GM18508 (cell line): ENCODE data around the gene TMEM117.
A peak's percentile ranks its signal among the peaks of the same experiment; 100 is the strongest.

Source experiments
- ATAC-seq: cut with Tn5 transposase; IDR thresholded peaks from one replicate; pipeline ENCODE4 v1.9.1; 2021; ENCODE audit warnings: moderate number of reproducible peaks; ENCODE audit not compliant: insufficient read depth, unreplicated experiment

TMEM117 gene

DNA sequence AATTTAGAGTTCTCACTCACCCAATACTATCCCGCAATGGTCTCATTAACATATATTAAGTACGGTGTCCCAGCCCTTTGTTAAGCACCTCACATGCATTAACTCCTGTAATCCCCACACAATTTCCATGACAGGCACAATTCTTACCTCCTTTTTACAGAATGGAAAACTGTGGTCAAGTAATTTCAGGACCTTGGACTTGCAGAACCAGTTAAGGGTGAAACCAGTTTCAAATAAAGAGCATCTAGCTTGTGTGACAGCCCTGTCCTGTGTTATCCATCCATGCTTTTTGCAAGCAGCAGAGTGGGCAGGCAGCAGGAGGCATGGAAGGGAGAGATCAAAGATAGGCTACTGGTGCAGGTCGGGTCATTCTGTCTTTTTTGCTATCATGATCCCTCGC is 569.4 kb downstream of the TMEM117 start:
- ATAC-seq, result no peak

DNA sequence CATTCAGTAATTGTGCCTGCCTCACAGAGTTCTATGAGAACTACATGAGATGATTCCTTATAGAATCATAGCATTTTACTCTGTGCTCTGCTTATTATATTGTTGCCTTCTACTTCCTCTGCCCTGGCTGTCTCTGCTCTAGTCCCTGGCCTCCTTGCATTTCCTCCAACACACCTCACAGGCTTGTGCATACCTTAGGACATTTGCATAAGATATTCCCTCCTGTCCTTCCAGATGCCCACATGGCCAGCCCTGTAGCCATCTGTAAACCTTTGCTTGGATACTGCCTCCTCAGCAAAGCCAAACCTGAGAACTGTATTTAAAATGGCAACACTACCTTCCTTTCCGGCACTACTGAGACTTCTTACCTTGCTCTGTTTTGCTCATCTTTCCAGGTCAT is 586.7 kb downstream of the TMEM117 start:
- no peak for ATAC-seq

DNA sequence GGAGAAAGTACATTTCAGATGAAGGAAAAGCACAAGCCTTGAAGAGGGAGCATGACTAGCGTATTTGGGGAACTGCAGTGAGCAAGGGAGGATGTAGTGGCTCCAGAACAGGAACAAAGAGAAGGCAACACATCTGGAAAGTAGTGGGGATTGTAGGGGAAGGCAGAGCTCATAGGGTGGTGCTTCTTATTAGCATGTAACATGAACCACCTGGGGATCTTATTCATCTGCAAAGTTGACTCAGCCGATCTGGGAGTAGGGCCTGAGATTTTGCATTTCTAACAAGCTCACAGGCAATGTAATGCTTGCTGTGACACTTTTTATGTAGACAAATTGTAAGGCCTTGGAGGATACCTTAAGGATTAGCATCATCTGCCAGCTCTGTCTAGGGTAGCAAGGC is 592.9 kb downstream of the TMEM117 start:
- ATAC-seq, result no peak

DNA sequence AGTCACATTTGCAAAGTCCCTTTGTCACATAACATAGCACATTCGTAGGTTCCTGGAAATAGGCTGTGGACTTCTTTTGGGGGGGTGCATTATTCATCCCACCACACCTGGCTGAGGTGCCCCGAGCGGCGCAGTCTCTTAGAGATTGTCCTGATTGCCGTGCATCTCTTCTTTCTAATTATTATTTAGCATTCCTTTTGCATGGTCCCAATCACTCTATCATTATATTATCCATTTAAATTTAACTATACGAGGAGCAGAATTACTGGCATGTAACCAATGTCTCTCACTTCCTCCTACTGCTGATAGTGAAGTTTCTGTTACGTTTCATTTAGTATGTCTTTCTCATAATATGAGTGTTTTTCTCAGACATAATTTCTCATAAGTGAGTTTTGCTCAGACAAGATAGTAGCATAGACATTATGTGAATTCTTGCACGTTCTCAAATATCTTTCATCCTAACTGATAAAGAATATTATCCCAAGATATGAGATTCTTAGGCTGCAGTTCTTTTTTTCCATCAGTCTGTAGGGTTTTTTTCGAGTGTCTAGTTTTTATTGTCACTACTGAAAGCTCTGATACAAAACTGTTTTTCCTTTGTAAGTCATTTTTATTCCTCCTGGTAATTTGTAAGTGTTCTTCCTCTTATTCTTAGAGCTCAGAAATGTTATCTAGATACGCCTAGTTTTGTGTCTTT is 595.9 kb downstream of the TMEM117 start:
- peak; percentile 83 for ATAC-seq

DNA sequence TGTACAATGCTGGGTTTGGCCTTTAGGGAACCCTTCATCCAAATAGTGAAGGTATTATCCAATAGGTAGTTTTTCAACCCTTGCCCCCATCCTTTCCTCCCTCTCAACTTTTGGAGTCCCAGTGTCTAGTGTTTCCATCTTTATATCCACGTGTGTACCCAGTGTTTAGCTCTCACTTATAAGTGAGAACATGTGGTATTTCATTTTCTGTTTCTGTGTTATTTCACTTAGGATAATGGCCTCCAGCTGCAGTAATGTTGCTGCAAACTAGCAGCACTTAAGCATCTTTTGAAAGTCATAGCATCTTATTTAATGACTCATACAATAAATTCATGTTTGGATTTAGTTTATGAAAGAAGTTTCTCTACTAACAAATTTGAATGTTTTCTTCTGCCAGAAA is 597.8 kb downstream of the TMEM117 start:
- ATAC-seq, result no peak

DNA sequence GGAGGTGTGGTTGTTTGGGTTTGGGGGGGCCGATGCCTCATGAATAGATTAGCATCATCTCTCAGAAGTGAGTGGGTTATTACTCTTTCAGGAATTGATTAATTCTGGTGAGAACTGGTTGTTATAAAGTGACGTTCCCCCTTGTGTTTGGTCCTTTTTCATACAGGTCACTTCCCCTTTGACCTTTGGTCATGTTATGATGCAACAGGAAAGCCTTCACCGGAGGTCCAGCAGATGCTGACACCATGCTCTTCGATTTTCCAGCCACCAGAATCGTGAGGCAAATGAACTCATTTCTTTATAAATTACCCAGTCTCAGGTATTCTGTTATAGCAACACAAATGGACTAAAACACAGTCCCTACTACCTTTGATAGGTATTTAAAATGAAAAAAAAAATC is 600.9 kb downstream of the TMEM117 start:
- no peak for ATAC-seq
